SK-N-SH treated with all-trans-retinoic acid at 6 μM for 48 hours (cell line): ENCODE results near the gene SORL1.

ENCODE experiments used
- ARNTL ChIP-seq: fragments of 450-650 bp; formaldehyde crosslinking; IDR thresholded peaks from 2 replicates; pipeline ENCODE4 v1.5.0; 2020; ENCODE audit warnings: low read depth, mild to moderate bottlenecking, moderate library complexity, borderline replicate concordance
- ESRRG ChIP-seq: fragments of 250-450 bp; sonication (Bioruptor Pico); IDR thresholded peaks from 2 replicates; pipeline ENCODE4 v1.6.1; 2021; ENCODE audit warnings: mild to moderate bottlenecking
- GLIS3 ChIP-seq: fragments of 250-450 bp; sonication (Bioruptor Pico); IDR thresholded peaks from 2 replicates; pipeline ENCODE4 v1.5.0; 2020; ENCODE audit warnings: mild to moderate bottlenecking, moderate library complexity
- ISL1 ChIP-seq: fragments of 250-450 bp; sonication (Bioruptor Pico); IDR thresholded peaks from 2 replicates; pipeline ENCODE4 v2.1.2; 2022; ENCODE audit warnings: mild to moderate bottlenecking, moderate library complexity
- PPARA ChIP-seq: fragments of 250-450 bp; sonication (Bioruptor Pico); IDR thresholded peaks from 2 replicates; pipeline ENCODE4 v1.5.0; 2020; ENCODE audit warnings: mild to moderate bottlenecking, borderline replicate concordance
- RARB ChIP-seq: fragments of 250-450 bp; sonication (Bioruptor Pico); IDR thresholded peaks from 2 replicates; pipeline ENCODE4 v1.8.0; 2021; ENCODE audit warnings: mild to moderate bottlenecking, moderate library complexity
- SNAI2 ChIP-seq: fragments of 250-450 bp; sonication (Bioruptor Pico); IDR thresholded peaks from 2 replicates; pipeline ENCODE4 v1.5.0; 2020; ENCODE audit warnings: mild to moderate bottlenecking, moderate library complexity
- ZFP3 ChIP-seq: fragments of 250-450 bp; sonication (Bioruptor Pico); IDR thresholded peaks from 2 replicates; pipeline ENCODE4 v1.5.0; 2020; ENCODE audit warnings: mild to moderate bottlenecking, moderate library complexity
- ZFP30 ChIP-seq: fragments of 450-650 bp; formaldehyde crosslinking; IDR thresholded peaks from 2 replicates; pipeline ENCODE4 v1.5.0; 2022; ENCODE audit warnings: mild to moderate bottlenecking, moderate library complexity
- ZNF565 ChIP-seq: fragments of 450-650 bp; formaldehyde crosslinking; conservative IDR thresholded peaks from 2 replicates; pipeline ENCODE4 v1.5.0; 2020; ENCODE audit warnings: low read depth, mild to moderate bottlenecking, moderate library complexity
- ZNF8 ChIP-seq: fragments of 450-650 bp; formaldehyde crosslinking; IDR thresholded peaks from 2 replicates; pipeline ENCODE4 v1.5.0; 2020; ENCODE audit warnings: mild to moderate bottlenecking, moderate library complexity
- TF ChIP-seq, protein P1 (sequence below): fragments of 250-450 bp; sonication (Bioruptor Pico); IDR thresholded peaks from 2 replicates; pipeline ENCODE4 v1.5.0; 2020; ENCODE audit warnings: mild to moderate bottlenecking, moderate library complexity
- TF ChIP-seq, protein P2 (sequence below): fragments of 250-450 bp; sonication (Bioruptor Pico); IDR thresholded peaks from 2 replicates; pipeline ENCODE4 v1.8.0; 2020; ENCODE audit warnings: mild to moderate bottlenecking, moderate library complexity, borderline replicate concordance

DNA sequence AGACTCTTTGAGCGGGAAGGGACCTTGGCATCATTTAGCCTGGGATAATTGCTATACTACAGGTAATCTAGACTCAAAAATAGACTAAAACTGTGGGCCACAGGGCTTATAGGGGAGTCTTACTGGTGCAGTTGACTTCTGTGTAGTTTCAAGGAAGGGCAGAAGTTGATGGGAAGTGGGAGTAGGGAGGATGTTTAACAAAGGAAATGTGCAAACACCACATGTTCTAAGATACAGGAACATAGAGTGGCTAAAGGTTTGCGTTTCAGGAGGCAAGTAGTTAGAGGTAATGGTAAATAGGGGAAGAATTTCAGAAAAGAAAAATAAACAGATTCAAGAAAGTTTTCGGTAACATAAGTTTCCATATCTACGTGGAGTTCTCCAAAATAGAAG lies 14.4 kb upstream of the SORL1 start:
- TF ChIP-seq ARNTL (no peak), PPARA (CRISPR knock-in tag) (no peak), ESRRG (CRISPR knock-in tag) (no peak), RARB (CRISPR knock-in tag) (no peak), ZNF565 (no peak), ISL1 (CRISPR knock-in tag) (no peak), ZFP3 (CRISPR knock-in tag) (no peak), SNAI2 (CRISPR knock-in tag) (no peak), ZFP30 (no peak), GLIS3 (no peak), ZNF8 (CRISPR knock-in tag) (no peak)
- TF ChIP-seq, protein P1, sequence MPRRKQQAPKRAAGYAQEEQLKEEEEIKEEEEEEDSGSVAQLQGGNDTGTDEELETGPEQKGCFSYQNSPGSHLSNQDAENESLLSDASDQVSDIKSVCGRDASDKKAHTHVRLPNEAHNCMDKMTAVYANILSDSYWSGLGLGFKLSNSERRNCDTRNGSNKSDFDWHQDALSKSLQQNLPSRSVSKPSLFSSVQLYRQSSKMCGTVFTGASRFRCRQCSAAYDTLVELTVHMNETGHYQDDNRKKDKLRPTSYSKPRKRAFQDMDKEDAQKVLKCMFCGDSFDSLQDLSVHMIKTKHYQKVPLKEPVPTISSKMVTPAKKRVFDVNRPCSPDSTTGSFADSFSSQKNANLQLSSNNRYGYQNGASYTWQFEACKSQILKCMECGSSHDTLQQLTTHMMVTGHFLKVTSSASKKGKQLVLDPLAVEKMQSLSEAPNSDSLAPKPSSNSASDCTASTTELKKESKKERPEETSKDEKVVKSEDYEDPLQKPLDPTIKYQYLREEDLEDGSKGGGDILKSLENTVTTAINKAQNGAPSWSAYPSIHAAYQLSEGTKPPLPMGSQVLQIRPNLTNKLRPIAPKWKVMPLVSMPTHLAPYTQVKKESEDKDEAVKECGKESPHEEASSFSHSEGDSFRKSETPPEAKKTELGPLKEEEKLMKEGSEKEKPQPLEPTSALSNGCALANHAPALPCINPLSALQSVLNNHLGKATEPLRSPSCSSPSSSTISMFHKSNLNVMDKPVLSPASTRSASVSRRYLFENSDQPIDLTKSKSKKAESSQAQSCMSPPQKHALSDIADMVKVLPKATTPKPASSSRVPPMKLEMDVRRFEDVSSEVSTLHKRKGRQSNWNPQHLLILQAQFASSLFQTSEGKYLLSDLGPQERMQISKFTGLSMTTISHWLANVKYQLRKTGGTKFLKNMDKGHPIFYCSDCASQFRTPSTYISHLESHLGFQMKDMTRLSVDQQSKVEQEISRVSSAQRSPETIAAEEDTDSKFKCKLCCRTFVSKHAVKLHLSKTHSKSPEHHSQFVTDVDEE (CRISPR knock-in tag) = no peak
- TF ChIP-seq, protein P2, sequence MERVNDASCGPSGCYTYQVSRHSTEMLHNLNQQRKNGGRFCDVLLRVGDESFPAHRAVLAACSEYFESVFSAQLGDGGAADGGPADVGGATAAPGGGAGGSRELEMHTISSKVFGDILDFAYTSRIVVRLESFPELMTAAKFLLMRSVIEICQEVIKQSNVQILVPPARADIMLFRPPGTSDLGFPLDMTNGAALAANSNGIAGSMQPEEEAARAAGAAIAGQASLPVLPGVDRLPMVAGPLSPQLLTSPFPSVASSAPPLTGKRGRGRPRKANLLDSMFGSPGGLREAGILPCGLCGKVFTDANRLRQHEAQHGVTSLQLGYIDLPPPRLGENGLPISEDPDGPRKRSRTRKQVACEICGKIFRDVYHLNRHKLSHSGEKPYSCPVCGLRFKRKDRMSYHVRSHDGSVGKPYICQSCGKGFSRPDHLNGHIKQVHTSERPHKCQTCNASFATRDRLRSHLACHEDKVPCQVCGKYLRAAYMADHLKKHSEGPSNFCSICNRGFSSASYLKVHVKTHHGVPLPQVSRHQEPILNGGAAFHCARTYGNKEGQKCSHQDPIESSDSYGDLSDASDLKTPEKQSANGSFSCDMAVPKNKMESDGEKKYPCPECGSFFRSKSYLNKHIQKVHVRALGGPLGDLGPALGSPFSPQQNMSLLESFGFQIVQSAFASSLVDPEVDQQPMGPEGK (CRISPR knock-in tag) = no peak
